Hematopoietic multipotent progenitor cell treated with erythropoietin and hydrocortisone succinate and interleukin-3 and kit ligand, for 17 days (in vitro differentiated cells): Measurements from ENCODE around the gene CCNK.
A peak's percentile ranks its signal among the peaks of the same experiment; 100 is the strongest.

Source experiments
- DNase-seq: peaks from one replicate; pipeline ENCODE4 v3.0.0-alpha.2; 2015; ENCODE audit warnings: low spot score

Gene CCNK

GRCh38 chr14:99467336-99468078 lies 13.7 kb upstream of the CCNK start:
- no peak for DNase-seq

DNA sequence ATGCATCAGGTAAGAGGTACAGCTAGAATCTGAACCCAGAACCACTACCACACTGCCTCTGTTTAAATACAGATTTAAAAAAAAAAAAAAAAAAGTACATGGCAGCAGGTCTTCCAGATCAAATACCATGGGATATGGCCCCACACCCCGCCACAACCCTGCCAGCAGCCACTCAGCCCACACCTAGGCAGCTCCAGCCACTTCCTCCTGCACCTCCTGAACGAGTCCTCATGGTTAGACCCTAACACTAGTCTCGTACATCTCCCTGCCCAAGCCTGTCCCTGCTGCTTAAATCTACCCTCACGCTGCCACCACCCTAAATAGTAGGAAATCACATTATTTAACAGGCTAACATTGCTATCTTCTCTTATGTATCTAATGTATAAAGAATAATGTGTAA lies 13.1 kb upstream of the CCNK start:
- DNase-seq, result no peak

DNA sequence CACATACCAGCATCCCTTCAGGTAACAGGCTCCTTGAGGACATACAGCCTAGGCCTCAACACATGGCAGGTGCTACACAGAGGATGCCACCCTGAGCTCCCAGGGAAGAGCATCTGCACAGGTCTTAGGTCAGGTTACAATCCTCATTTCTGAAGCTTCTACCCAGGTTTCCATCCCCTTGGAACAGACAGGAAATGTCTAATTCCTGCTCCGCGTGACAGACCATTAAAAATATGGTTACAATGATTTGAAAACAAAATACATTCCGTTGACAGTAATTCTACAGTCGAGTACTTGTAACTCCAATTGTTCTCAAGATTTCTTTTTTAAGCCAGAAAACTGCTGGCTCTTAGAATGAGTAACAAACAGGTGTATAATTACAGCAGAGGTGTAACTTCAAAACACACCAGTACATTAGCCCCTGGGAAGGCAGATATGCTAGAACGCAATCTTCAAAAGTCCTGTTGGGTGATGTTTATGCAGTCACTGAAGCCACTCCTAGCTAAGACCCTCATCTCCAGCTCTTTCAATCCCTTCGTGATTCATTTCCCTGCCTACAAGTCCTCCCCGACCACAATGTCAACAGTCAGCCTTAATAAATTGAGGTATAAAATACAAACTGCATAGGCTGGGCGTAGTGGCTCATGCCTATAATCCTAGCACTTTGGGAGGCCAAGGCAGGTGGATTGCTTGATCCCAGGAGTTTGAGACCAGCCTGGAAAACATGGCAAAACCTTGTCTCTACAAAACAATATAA lies 12.2 kb upstream of the CCNK start:
- DNase-seq, result no peak

DNA sequence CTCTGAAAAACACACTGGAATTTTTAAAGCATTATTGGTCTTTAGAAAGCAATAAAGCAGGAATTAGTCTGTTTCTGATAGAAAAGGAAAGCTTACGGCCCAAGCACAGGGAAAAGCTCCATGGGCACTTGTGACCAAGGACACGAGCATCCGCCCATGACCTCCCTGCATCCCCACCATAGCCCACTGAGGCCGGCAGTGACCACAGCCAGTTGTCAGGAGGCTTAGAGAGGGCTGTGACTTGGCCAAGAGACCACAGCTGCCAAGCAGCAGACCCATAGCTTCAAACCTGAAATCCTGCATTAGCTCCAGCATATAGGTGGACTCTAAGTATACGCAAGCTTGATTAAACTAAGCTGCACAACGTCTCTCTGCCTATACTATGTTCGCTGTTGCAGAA lies 9.5 kb upstream of the CCNK start:
- no peak for DNase-seq

DNA sequence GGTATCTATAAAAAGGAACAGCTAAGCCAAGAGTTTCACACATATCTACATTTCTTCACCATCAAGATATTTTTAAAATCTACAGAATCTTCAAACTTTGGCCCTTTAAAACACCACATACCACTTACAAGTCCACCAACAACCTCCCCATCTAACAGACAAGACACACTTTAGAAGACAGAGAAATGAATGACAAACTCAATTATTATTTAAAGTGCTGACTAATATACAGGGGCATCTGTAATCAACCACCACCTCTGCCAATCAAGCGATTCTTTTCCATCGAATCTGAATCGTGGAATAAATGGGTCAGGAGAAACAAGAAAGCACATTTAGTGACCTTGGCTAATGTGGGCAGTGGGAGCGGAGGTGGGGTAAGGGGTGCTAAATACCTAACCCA lies 8.3 kb upstream of the CCNK start:
- no peak for DNase-seq

- DNase-seq, result no peak
Observed at GRCh38 chr14:99473458-99473857, 7.8 kb upstream of the CCNK start.

- no peak for DNase-seq
Observed at GRCh38 chr14:99475179-99475578, 6.0 kb upstream of the CCNK start.

GRCh38 chr14:99475660-99476059 lies 5.5 kb upstream of the CCNK start:
- DNase-seq, result no peak

DNA sequence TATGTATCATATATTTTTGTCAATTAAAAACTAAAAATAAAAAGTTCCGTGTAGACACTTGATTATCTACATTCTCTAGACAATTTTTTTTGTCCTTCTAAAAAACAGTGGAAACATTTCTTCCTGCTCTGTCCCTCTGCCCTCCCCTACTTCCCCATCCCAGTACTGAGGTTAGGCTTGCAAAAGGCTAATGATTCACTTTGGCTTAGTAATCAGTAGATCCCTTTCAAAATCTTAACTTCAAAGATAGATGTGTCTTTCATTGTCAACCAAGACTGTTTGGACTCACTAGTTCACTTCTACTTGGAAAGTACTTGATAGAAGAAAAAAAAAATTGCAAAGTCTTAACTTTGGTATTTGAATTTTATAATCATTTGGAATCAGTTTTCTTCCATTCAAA lies 4.3 kb upstream of the CCNK start:
- no peak for DNase-seq

GRCh38 chr14:99478128-99478527 lies 3.1 kb upstream of the CCNK start:
- DNase-seq, result no peak

GRCh38 chr14:99479160-99479905 lies 1.9 kb upstream of the CCNK start:
- no peak for DNase-seq

- peak; percentile 19 for DNase-seq
Observed at GRCh38 chr14:99479906-99480869, 1.0 kb upstream of the CCNK start, which contains the start of gene SETD3. Gene SETD3 (minus strand): TSS chr14:99480859. CDS start chr14:99465805, 15,054 bp downstream.

GRCh38 chr14:99481745-99482099 lies 513 bp downstream of the CCNK start:
- peak; percentile 60 for DNase-seq

DNA sequence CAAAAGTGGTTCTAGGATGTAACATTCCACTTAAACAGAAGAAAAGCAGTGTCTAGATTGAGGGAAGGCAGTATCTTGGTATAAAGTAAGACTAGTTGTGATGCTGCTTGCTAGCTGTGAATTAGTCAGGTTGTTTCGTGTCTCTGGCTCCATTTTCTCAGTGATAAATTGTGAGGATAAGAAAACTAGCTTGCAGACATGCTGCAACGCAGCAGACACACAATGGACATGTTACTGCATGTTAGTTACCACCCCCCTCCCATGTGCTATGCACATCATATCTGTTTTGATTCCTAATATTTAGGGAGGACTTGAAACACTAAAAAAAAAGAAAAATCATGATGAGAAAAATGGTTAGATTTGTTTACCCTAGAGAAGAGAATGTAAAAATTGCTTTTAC lies 2.9 kb downstream of the CCNK start:
- no peak for DNase-seq

DNA sequence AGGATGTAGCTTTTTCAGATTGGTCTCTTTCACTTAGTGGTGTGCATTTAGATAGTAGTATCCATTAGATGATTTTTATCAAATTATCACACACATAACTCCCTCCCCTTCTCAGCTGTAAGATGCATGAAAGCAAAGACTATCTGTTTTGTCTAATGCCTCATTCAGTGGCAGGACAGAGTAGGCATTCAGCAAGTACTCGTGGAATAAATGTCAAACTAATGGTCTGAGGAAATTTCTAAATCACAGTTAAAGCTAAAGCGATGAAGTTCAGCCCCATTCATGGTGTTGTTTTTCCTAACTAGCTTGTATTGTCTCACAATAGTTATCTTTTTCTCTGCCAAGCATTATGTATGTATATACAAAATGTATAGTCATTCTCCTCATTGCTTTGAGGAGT lies 16.1 kb downstream of the CCNK start:
- DNase-seq, result no peak

DNA sequence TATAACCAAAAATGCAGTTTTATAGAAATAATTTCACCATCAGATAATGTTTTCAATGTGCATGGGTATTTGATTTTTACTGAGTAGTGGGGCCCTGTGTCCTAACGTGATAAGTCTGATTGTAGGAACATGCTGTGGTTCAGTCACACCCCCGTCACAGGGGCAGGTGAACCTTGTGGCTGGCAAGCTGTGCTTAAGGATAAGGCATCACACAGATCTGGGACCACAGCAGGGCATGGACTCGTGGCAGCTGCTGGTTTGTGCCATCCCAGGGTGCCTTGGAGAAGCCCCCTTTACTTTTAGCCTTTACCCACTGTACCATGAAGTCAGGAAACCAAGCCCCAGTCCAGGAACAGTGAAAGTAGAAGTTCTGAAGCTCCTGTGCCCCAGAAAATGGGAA lies 16.7 kb downstream of the CCNK start:
- DNase-seq, result no peak

- DNase-seq, result no peak
Observed at GRCh38 chr14:99502989-99503421, 21.8 kb downstream of the CCNK start.

GRCh38 chr14:99503848-99504453 lies 22.7 kb downstream of the CCNK start:
- DNase-seq, result no peak

DNA sequence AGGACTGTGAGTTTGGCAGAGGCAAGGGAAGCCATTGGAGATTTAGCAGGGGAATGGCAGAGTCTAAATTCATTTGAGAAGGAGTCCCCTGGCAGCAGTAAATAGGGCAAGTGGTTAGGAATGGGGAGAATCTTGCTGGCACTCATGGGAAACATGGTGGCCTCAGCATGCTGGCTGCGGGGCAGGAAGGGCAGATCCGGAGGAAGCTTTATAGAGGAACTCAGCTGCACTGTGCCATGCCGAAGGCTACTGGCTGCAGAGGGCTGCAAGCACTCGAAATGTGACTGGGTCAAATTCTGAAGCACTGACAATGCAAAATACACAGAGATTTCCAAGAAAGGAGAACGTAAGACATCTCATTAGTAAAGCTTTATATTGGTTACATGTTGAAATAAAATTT lies 23.9 kb downstream of the CCNK start:
- DNase-seq, result no peak

DNA sequence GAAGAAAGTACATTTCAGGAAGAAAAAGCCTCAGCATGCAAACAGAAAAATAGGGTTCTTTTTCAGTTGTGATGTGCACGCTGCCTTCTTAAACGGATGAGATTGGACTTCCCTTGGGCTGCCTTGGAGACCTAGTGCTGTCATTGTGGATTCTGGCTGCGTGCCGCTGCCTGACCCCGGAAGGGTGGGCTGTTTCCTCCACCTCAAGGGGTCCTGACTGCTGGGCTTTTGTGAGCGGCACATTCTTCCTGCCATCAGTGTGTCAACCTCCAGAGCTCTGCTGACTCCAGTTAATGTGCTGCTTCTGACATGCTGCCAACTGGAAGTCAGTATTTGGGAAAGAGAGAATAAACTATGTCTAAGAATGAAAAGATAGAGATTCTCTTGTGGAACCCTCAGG lies 25.1 kb downstream of the CCNK start:
- no peak for DNase-seq
